IgD-negative memory B cell (primary cell): ENCODE data around the gene BAZ1B. TPM values are rescaled to one million over a fixed set of nuclear protein-coding genes. Genes with fewer than 3 reads are reported as not detected.
"Not testable (repeated sequence)": the region's sequence is repeated elsewhere in the genome, so short reads cannot be mapped to it uniquely, and the experiment has no call there.

ENCODE experiments used
- H3K27ac Mint-ChIP-seq, 3 donors: one replicate each; pipeline ENCODE4 v1.8.0; 2020 to 2022; ENCODE audit warnings: mild to moderate bottlenecking in 3 of 3, mixed read lengths in 3 of 3, moderate library complexity in 1 of 3
- H3K27me3 Mint-ChIP-seq: one replicate; pipeline ENCODE4 v1.8.0; 2021; ENCODE audit warnings: mixed read lengths
- H3K36me3 Mint-ChIP-seq: one replicate; pipeline ENCODE4 v1.8.0; 2020; ENCODE audit warnings: mild to moderate bottlenecking, mixed read lengths
- H3K4me1 Mint-ChIP-seq, 3 donors: one replicate each; pipeline ENCODE4 v1.8.0; 2020 to 2022; ENCODE audit warnings: mixed read lengths in 3 of 3, mild to moderate bottlenecking in 1 of 3
- H3K4me3 Mint-ChIP-seq, 4 donors: one replicate each; pipeline ENCODE4 v1.8.0; 2020 to 2022; ENCODE audit warnings: mild to moderate bottlenecking in 4 of 4, mixed read lengths in 4 of 4, moderate library complexity in 3 of 4
- H3K9me3 Mint-ChIP-seq, 3 donors: one replicate each; pipeline ENCODE4 v1.8.0; 2020 to 2021; ENCODE audit warnings: mixed read lengths in 3 of 3, mild to moderate bottlenecking in 1 of 3
- polyA plus RNA-seq: library from polyadenylated mRNA; unstranded; fragments of 300-500 nt; fragmentation: Illumina TruSeq; gene quantifications from one replicate; pipeline ENCODE4 v1.2.3, GENCODE V29; 2021

BAZ1B gene
- polyA plus RNA-seq, 1 donor from 2014 or later: 22.4 TPM

DNA sequence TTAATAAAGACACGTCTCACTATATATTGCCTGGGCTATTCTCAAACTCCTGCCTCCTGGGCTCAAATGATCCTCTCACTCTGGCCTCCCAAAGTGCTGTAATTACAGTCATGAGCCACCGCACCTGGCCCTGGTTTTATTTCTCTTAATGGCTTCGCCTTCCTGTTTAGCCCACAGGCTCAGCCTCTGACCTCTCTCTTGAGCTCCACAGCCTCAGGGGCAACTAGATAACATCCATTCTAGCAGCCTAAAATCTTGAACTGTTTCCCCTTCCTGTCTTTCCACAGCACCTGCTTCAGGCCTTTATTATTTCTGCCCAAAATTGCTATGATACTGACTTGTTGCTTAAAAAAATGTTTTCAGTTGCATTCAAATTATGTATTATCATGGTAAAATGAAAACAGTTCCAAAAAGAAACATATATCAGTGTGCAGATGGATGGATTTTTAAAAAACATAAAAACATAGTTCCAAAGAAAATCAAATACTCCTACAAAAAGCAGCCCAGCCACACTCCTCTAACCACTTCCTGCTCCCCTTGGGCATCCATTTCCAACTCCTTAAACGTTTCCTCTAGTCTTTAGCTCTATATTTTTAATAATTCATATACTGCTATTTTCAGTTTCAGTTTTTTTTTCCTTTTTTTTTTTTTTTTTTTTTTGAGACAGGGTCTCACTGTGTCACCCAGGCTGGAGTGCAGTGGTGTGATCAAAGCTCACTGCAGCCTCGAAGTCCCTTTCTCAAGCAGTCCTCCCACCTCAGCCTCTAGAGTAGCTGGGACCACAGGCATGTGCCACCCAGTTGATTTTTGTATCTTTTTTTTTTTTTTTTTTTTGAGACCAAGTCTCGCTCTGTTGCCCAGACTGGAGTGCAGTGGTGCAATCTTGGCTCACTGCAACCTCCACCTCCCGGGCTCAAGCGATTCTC is 5.1 kb upstream of the BAZ1B start:
- peaks cover 22 to 31% (median 26%) of the 10 kb centered on the region in 3 donors for H3K4me1 Mint-ChIP-seq
- no peaks in the 10 kb centered on the region for H3K27me3 Mint-ChIP-seq
- no peaks in the 10 kb centered on the region for H3K9me3 Mint-ChIP-seq
- no peaks in the 10 kb centered on the region for H3K36me3 Mint-ChIP-seq
- H3K27ac Mint-ChIP-seq: peak overlapping the region; percentile 61 to 82 (median 76)
- H3K4me3 Mint-ChIP-seq: peak overlapping the region in 3 of 4 donors; percentile 69 to 81 (median 77)

DNA sequence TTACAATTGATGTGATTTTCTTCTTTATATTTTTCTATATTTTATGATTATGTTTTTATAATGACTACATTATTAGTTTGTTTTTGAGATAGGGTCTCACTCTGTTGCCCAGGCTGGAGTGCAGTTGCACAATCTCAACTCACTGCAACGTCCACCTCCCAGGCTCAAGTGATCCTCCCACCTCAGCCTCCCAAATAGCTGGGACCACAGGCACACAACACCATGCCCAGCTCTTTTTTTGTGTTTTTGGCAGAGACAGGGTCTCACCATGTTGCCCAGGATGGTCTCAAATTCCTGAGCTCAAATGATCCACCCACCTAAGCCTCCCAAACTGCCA is 4.0 kb upstream of the BAZ1B start:
- peaks cover 24 to 34% (median 27%) of the 10 kb centered on the region in 3 donors for H3K4me1 Mint-ChIP-seq
- not testable (repeated sequence) for H3K4me3 Mint-ChIP-seq, H3K27me3 Mint-ChIP-seq, H3K27ac Mint-ChIP-seq, H3K9me3 Mint-ChIP-seq, H3K36me3 Mint-ChIP-seq

DNA sequence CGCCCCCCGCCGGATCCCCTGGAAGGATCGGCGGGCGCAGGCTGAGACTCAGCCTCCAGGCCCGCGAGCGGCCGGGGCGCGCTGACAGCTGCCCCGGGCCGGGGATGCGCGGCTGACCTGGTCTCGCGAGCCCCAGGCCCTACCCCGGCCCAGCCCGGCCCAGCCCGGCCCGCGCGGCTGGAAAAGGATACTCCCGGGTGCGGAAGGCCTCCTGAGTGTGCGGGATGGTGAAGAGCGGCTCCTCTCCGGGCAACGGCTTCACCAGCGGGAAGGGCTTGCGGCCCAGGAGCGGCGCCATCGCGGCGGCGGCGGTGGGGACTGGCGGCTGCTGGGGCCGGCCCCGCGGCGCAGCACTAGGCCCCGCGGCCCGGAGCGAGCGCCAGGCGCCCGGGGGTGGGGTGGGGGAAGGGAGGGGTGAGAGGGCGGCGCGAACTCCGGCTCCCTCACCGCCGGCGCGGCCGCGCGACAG is 423 bp downstream of the BAZ1B start:
- H3K4me1 Mint-ChIP-seq: peaks cover 45 to 49% (median 49%) of the 10 kb centered on the region in 3 donors
- H3K27me3 Mint-ChIP-seq: no peaks in the 10 kb centered on the region
- no peaks in the 10 kb centered on the region for H3K9me3 Mint-ChIP-seq
- no peaks in the 10 kb centered on the region for H3K36me3 Mint-ChIP-seq
- H3K27ac Mint-ChIP-seq: peak overlapping the region in 2 of 3 donors; percentile 94 to 96
- H3K4me3 Mint-ChIP-seq: peak overlapping the region; percentile 66 to 99 (median 94)

DNA sequence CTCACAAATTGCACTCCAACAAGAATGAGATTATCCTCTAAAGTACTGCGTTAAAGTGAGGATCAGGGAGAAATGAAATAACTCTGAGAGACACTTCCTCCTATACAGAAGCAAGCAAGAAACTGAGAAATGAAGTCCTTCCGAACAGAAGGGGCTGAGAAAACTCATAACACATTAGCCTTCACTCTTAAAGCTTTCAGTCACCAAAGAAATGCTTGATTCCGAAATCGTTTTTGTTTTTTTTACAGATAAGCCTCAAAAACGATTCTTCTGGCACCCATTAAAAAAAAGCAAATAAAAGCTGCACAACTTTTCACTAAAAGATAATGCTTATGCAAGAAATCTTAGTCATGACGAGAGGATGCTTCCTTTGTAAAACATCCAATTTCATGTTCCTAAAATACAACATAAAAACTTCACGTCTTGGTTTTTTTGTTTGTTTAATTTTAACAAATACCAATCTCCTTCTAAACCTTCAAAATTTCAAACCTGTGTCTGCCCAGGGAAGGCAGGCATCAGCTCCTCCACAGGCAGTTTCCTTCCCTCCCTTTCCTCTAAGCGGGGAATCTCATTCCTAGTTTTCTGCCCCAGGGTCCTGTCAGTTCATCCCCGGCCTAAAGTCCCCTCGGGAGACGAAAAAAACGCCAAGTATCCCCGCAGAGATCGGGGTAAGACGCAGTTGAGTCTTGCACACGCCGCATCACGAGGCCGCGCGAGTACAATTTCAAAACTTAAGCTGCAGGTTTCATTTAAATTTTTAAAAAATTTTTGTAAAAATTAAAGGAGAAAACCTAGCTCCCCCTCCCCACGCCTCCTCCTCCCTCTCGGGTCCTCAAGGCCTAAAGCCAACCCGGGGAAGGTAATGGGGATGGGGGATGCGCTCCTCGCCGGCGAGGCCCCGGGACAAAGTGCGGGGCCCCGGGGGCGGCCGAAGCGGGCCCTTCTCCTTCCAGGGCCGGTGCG is 1.1 kb downstream of the BAZ1B start:
- no peaks in the 10 kb centered on the region for H3K27me3 Mint-ChIP-seq
- H3K4me3 Mint-ChIP-seq: peak overlapping the region; percentile 90 to 97 (median 95)
- peaks cover 45 to 49% (median 48%) of the 10 kb centered on the region in 3 donors for H3K4me1 Mint-ChIP-seq
- peak overlapping the region; percentile 88 to 96 (median 93) for H3K27ac Mint-ChIP-seq
- no peaks in the 10 kb centered on the region for H3K36me3 Mint-ChIP-seq
- H3K9me3 Mint-ChIP-seq: no peaks in the 10 kb centered on the region

DNA sequence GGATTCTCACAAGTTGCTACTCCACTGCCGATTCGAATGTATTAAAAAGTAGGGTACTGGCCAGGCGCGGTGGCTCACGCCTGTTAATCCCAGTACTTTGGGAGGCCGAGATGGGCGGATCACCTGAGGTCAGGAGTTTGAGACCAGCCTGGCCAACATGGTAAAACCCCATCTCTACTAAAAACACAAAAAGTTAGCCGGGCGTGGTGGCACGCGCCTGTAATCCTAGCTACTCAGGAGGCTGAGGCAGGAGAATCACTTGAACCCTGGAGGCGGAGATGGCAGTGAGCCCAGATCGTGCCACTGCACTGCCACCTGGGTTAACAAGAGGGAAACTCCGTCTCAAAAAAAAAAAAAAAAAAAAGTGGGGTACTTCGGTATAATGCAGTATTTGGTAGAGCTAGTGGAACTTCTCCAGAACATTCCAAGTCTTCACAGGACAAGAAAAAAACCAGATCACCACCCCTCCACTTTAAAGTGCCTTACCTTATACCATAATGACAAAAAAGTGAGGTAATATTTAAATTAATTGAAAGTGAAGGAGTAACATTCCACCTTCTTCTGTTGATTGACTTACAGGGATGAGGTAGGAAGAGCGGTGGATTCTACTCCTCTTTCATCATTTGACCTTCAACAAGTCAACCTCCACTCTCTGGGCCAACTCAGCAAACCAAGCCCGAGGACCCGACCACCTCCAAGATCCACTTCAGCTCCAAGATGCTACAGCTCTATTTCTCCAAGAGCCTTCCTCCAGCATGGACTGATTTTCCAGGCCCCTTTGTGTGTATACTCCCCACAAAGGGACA is 2.0 kb downstream of the BAZ1B start:
- H3K4me1 Mint-ChIP-seq: peaks cover 40 to 44% (median 43%) of the 10 kb centered on the region in 3 donors
- H3K4me3 Mint-ChIP-seq: peak overlapping the region; percentile 90 to 97 (median 95)
- H3K27me3 Mint-ChIP-seq: no peaks in the 10 kb centered on the region
- H3K27ac Mint-ChIP-seq: peak overlapping the region; percentile 88 to 96 (median 93)
- peaks cover 1% of the 10 kb centered on the region for H3K36me3 Mint-ChIP-seq
- no peaks in the 10 kb centered on the region for H3K9me3 Mint-ChIP-seq

- no peaks in the 10 kb centered on the region for H3K27me3 Mint-ChIP-seq
- peaks cover 35 to 41% (median 41%) of the 10 kb centered on the region in 3 donors for H3K4me1 Mint-ChIP-seq
- H3K36me3 Mint-ChIP-seq: peaks cover 3% of the 10 kb centered on the region
- no peaks in the 10 kb centered on the region for H3K9me3 Mint-ChIP-seq
- no peak overlapping the region for H3K27ac Mint-ChIP-seq
- peak overlapping the region in 2 of 4 donors; percentile 15 to 54 for H3K4me3 Mint-ChIP-seq
These were observed 3.6 kb downstream of the BAZ1B start for GRCh38 chr7:73518470-73518869.

DNA sequence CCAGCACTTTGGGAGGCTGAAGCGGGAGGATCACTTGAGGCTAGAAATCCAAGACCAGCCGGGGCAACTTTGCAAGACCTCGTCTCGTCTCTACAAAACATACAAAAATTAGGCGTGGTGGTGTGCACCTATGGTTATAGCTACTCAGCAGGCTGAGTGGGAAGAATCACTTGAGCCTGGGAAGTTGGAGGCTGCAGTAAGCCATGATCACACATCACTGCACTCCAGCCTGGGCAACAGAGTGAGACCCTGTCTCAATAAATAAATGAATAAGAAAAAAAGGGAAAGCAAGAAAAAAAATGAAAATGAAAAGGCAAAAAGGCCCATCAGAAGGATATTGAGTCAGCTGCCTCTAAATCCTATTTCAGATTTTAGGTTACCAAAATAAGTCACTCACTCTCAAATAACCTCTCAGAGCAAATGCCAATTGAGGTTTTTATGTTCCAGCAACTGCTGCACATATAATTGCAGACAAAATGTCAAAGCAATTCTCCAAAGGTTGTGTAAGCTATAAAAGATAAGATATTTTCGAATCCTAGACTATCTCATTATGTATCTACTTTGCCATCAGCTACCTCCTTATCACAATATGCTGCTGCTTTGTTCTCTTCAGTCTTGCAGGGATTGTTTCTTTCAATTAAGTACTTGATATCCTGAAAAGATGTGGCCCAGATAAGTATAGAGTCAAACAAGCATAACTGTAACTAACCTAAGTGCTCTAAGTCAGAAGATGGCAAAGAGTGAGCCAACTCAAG is 4.7 kb downstream of the BAZ1B start:
- Mint-ChIP-seq H3K4me1 (peaks cover 33 to 44% (median 44%) of the 10 kb centered on the region in 3 donors), H3K9me3 (no peaks in the 10 kb centered on the region), H3K27me3 (no peaks in the 10 kb centered on the region), H3K36me3 (peaks cover 3% of the 10 kb centered on the region), H3K27ac (peak overlapping the region in 2 of 3 donors; percentile 40 to 51), H3K4me3 (peak overlapping the region in 1 of 4 donors; percentile 27)

DNA sequence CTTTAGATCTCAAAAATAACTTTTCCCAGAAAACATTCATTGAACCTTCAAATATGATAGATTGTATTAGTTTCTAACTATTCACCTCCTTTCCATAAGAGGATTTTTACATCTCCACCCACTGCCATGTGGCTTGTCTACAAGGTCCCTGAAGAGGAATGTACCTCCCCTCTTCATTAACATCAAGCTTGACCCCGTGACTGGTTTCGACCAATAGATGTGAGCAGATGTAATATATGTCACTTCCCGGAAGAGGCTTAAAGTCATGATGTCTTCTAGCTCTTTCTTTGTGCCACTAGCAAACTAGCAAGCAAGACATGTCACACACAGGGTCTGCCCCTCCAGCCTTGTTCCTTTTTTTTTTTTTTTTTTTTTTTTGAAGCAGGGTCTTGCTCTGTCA is 6.9 kb downstream of the BAZ1B start:
- Mint-ChIP-seq H3K4me3 (no peak overlapping the region), H3K4me1 (peaks cover 22 to 38% (median 35%) of the 10 kb centered on the region in 3 donors), H3K36me3 (peaks cover 6% of the 10 kb centered on the region), H3K27me3 (no peaks in the 10 kb centered on the region), H3K9me3 (no peaks in the 10 kb centered on the region), H3K27ac (peak overlapping the region in 2 of 3 donors; percentile 67 to 70)

DNA sequence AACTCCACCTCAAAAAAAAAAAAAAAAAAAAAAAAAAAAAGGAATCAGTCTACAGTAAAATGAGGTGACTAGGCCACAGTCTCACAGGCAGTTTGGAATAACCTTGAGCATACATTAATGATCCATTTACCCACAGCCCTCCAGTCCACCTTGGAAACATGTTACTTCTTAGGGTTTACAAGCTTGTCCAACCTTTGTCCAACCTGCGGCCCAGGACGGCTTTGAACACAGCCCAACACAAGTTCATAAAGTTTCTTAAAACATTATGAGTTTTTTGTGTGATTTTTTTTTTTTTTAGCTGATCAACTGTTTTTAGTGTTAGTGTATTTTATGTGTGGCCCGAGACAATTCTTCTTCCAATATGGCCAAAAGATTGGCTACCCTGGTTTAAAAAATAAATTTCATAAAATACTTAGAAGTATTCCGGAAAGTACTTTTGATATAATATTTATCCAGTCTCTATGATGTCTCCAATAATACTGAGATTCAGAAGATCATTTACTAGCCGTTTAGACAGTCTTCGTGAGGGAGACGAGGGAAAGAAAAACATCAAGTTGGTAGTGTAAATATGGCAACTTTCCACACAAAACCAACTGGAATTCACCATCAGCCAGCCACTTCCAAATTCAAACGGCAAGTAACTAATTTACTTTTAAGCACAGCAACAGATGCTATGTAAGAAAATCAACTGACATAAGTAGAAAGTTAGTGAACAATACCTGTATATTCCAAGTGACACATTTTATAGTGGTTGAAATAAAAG is 9.9 kb downstream of the BAZ1B start:
- peaks cover 6% of the 10 kb centered on the region for H3K36me3 Mint-ChIP-seq
- no peak overlapping the region for H3K4me3 Mint-ChIP-seq
- no peaks in the 10 kb centered on the region for H3K9me3 Mint-ChIP-seq
- no peaks in the 10 kb centered on the region for H3K27me3 Mint-ChIP-seq
- peaks cover 4 to 16% (median 15%) of the 10 kb centered on the region in 3 donors for H3K4me1 Mint-ChIP-seq
- H3K27ac Mint-ChIP-seq: no peak overlapping the region

DNA sequence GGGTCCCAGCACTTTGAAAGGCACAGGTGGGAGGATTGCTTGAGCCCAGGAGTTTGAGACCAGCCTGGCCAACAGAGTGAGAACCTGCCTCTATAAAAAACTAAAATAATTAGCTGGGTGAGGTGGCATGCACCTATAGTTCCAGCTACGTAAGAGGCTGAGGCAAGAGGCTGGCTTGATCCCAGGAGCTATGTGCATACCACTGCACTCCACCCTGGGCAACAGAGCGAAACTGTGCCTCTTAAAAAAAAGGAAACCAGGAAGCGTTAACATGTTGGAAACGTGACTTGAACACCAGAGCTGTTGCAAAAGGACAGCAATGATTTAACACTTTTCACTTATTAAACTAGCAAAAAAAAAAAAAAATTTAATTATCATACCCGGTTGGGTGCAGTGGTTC is 12.6 kb downstream of the BAZ1B start:
- H3K4me3 Mint-ChIP-seq: no peak overlapping the region
- no peaks in the 10 kb centered on the region for H3K9me3 Mint-ChIP-seq
- H3K27me3 Mint-ChIP-seq: no peaks in the 10 kb centered on the region
- H3K27ac Mint-ChIP-seq: no peak overlapping the region
- H3K4me1 Mint-ChIP-seq: peaks cover 0 to 12% (median 11%) of the 10 kb centered on the region in 3 donors
- peaks cover 4% of the 10 kb centered on the region for H3K36me3 Mint-ChIP-seq

DNA sequence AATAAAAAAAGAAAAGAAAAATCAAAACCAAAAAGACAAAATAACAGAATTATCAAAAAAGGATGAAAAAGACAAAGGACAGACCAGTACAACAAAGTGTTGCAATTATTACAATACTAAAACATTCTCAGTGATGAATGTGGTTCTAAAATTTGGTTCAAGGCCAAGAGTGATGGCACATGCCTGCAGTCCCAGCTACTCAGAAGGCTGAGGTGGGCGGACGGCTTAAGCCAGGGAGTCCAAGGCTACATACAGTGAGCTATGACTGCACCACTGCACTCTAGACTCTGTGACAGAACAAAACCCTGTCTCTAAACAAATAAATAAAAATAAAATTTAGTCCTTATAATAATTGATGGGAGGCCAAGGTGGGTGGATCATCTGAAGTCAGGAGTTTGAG is 14.5 kb downstream of the BAZ1B start:
- H3K27me3 Mint-ChIP-seq: no peaks in the 10 kb centered on the region
- peaks cover 6% of the 10 kb centered on the region for H3K36me3 Mint-ChIP-seq
- peak overlapping the region in 1 of 3 donors; percentile 20 for H3K27ac Mint-ChIP-seq
- peaks cover 2 to 6% (median 6%) of the 10 kb centered on the region in 3 donors for H3K4me1 Mint-ChIP-seq
- no peaks in the 10 kb centered on the region for H3K9me3 Mint-ChIP-seq
- no peak overlapping the region for H3K4me3 Mint-ChIP-seq

DNA sequence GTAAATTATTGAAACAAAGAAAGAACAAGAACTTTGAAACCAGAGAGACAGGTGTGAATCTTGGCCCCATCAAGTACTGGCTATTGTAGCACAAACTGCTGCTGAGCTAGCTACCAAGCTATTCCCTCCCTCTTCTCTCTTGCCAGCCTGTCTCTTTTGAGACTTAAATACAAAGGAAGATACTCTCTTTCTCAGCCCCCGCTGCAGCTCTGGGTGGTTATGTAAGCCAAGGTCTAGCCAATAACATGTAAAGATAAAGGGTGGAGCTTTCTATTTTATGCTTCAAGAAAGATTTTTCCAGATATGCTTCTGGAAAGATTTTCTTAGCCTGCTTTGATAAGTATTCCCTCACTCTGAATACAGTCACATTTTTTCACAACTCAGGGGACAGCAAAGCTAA is 17.2 kb downstream of the BAZ1B start:
- no peak overlapping the region for H3K27ac Mint-ChIP-seq
- H3K27me3 Mint-ChIP-seq: no peaks in the 10 kb centered on the region
- peaks cover 0 to 5% (median 4%) of the 10 kb centered on the region in 3 donors for H3K4me1 Mint-ChIP-seq
- H3K4me3 Mint-ChIP-seq: no peak overlapping the region
- peaks cover 5% of the 10 kb centered on the region for H3K36me3 Mint-ChIP-seq
- H3K9me3 Mint-ChIP-seq: no peaks in the 10 kb centered on the region

DNA sequence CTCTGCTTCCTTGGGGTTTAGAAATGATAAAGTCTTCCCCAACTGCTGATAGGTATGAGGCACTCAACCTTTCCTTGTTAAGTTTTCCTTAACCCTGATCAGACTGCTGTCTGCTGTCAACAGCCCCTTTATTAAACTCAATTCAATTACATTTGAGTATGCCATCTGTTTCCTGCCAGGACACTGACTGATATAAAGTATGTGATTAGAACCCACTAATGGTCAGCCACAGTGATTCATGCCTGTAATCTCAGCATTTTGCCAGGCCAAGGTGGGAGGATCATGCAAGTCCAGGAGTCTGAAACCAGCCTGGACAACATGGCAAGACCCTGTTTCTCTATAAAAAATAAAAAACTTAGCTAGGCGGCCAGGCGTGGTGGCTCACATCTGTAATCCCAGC is 18.1 kb downstream of the BAZ1B start:
- H3K4me3 Mint-ChIP-seq: no peak overlapping the region
- no peaks in the 10 kb centered on the region for H3K9me3 Mint-ChIP-seq
- no peak overlapping the region for H3K27ac Mint-ChIP-seq
- H3K36me3 Mint-ChIP-seq: peaks cover 7% of the 10 kb centered on the region
- H3K4me1 Mint-ChIP-seq: peaks cover 0 to 5% (median 4%) of the 10 kb centered on the region in 3 donors
- H3K27me3 Mint-ChIP-seq: no peaks in the 10 kb centered on the region
